ENCODE results near the gene UACA. TPM values are rescaled to one million over a fixed set of nuclear protein-coding genes. Genes with fewer than 3 reads are reported as not detected.

The UACA gene
- total and polyA plus RNA-seq, 2 of the 8 experiments (the other 6 are each of a cell fraction or from before 2014, with no cell fraction given): 28.6 to 38.9 TPM

- Histone ChIP-seq H4K91ac (replicated peaks; ENCODE audit: insufficient read length, low read length) (no peak overlapping the region), H3K4me3 (ENCODE audit: extremely low read depth in 1 of 4, insufficient read depth in 2 of 4, low read depth in 3 of 4, low read length in 4 of 4) (no peak overlapping the region), H2BK120ac (replicated peaks; ENCODE audit: low read depth, low read length) (no peak overlapping the region), H3K79me2 (ENCODE audit: control insufficient read depth in 1 of 2, insufficient read depth in 2 of 2, low read length in 2 of 2) (no peaks in the 10 kb centered on the region), H4K5ac (ENCODE audit: insufficient read length, low read depth, low read length) (no peak overlapping the region), H3K27me3 (replicated peaks in 1 of 4; ENCODE audit: control insufficient read depth in 3 of 4, extremely low read depth in 1 of 4, insufficient read depth in 3 of 4, low read length in 3 of 4) (no peaks in the 10 kb centered on the region), H4K8ac (ENCODE audit: extremely low read depth, insufficient read depth, low read length) (no peak overlapping the region), H2BK15ac (ENCODE audit: low read length) (no peak overlapping the region), H3K4me1 (replicated peaks in 1 of 4; ENCODE audit: control insufficient read depth in 3 of 4, insufficient read depth in 4 of 4, low read length in 3 of 4) (peaks cover 0 to 5% (median 3%) of the 10 kb centered on the region in 4 experiments; a peak in 3 of 7 replicates), H3K36me3 (ENCODE audit: control insufficient read depth in 2 of 4, insufficient read depth in 4 of 4, low read length in 3 of 4) (no peaks in the 10 kb centered on the region), H3K4me2 (ENCODE audit: insufficient read depth in 1 of 2, low read depth in 2 of 2, low read length in 2 of 2) (no peak overlapping the region), H3K14ac (ENCODE audit: insufficient read length) (no peak overlapping the region), H3K56ac (replicated peaks; ENCODE audit: insufficient read length, low read depth, low read length) (no peak overlapping the region), H3K23ac (ENCODE audit: insufficient read length) (no peak overlapping the region), H2AK5ac (ENCODE audit: low read depth, low read length) (no peak overlapping the region), H4K20me1 (replicated peaks in 1 of 2; ENCODE audit: control insufficient read depth in 1 of 2, insufficient read depth in 2 of 2, low read length in 2 of 2) (no peaks in the 10 kb centered on the region), H3K9ac (replicated peaks in 1 of 4; ENCODE audit: extremely low read depth in 1 of 4, low read depth in 3 of 4, low read length in 3 of 4) (no peak overlapping the region), H2BK5ac (ENCODE audit: low read depth, low read length) (no peak overlapping the region), H3K79me1 (ENCODE audit: low read depth, low read length) (no peaks in the 10 kb centered on the region), H3K9me3 (ENCODE audit: insufficient read depth in 2 of 2, low read depth in 1 of 2, low read length in 1 of 2) (peaks cover 0 to 4% of the 10 kb centered on the region in 2 experiments; a peak in 2 of 4 replicates), H3K4ac (replicated peaks; ENCODE audit: insufficient read length, low read depth, low read length) (no peak overlapping the region), H2AFZ (ENCODE audit: low read length) (no peak overlapping the region), H2BK12ac (ENCODE audit: low read depth, low read length) (no peak overlapping the region), H3K23me2 (ENCODE audit: low read depth, low read length) (no peaks in the 10 kb centered on the region), H2BK20ac (ENCODE audit: low read length) (no peak overlapping the region), H3K27ac (ENCODE audit: low read depth, low read length) (no peak overlapping the region), H3K18ac (ENCODE audit: extremely low read depth, low read length) (no peak overlapping the region)
- POLR2A ChIA-PET (ENCODE audit: partially characterized antibody): no interaction called here
- no peak for FAIRE-seq
- CTCF ChIA-PET (ENCODE audit: partially characterized antibody): no interaction called here
- DNase-seq (ENCODE audit: low read depth in 1 of 2, low spot score in 2 of 2): no peak
- no peak for TF ChIP-seq HDAC6 (IDR thresholded peaks at IDR 0.05; ENCODE audit: low read depth, low read length)
- WGBS, 2 experiments (ENCODE audit: extremely low coverage in 1 of 2, insufficient coverage in 1 of 2, insufficient read length in 1 of 2, insufficient replicate concordance in 2 of 2, low coverage in 1 of 2, low lambda C conversion rate in 2 of 2, missing lambda C conversion rate in 1 of 2): 92% methylated on average over 2 of the region's 2 CpGs; no CpG with 5 or more reads in 1 of the 2 experiments
Observed at GRCh38 chr15:70613271-70613670, 150.1 kb downstream of the UACA start.
